Measurements from ENCODE around the gene BTBD7.

GRCh38 chr14:93332397-93332852, 411 bp downstream of the BTBD7 start:
- TF ChIP-seq, protein P1, sequence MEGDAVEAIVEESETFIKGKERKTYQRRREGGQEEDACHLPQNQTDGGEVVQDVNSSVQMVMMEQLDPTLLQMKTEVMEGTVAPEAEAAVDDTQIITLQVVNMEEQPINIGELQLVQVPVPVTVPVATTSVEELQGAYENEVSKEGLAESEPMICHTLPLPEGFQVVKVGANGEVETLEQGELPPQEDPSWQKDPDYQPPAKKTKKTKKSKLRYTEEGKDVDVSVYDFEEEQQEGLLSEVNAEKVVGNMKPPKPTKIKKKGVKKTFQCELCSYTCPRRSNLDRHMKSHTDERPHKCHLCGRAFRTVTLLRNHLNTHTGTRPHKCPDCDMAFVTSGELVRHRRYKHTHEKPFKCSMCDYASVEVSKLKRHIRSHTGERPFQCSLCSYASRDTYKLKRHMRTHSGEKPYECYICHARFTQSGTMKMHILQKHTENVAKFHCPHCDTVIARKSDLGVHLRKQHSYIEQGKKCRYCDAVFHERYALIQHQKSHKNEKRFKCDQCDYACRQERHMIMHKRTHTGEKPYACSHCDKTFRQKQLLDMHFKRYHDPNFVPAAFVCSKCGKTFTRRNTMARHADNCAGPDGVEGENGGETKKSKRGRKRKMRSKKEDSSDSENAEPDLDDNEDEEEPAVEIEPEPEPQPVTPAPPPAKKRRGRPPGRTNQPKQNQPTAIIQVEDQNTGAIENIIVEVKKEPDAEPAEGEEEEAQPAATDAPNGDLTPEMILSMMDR (conservative IDR thresholded peaks at IDR 0.05; ENCODE audit: low read depth, low read length), result no peak
- no peak for TF ChIP-seq MXI1 (IDR thresholded peaks at IDR 0.05; ENCODE audit: borderline replicate concordance, low read depth, low read length)
- TF ChIP-seq RAD21 (IDR thresholded peaks at IDR 0.05; ENCODE audit: low read length), result no peak
- peak; percentile 32 for TF ChIP-seq MAZ (IDR thresholded peaks at IDR 0.05; ENCODE audit: borderline replicate concordance, low read depth, low read length)
- TF ChIP-seq USF2 (IDR thresholded peaks at IDR 0.05; ENCODE audit: low read depth, low read length), result no peak
- no peak for TF ChIP-seq SMC3 (IDR thresholded peaks at IDR 0.05; ENCODE audit: low read depth, low read length)
- no peak for TF ChIP-seq POLR2A (IDR thresholded peaks at IDR 0.05; ENCODE audit: low read depth, low read length)
- no peak for TF ChIP-seq RCOR1 (IDR thresholded peaks at IDR 0.05; ENCODE audit: insufficient replicate concordance, low read length)
- no peak for TF ChIP-seq CEBPB (IDR thresholded peaks at IDR 0.05; ENCODE audit: low read depth, low read length)
- no peak for TF ChIP-seq CHD1 (IDR thresholded peaks at IDR 0.05; ENCODE audit: low read depth, low read length)
- TF ChIP-seq RFX5 (IDR thresholded peaks at IDR 0.05; ENCODE audit: low read depth, low read length), result no peak

Data from IMR-90 (cell line).